A549 (cell line): ENCODE data around the gene DOCK7.

Source experiments
- BHLHE40 ChIP-seq: IDR thresholded peaks from 2 replicates; pipeline ENCODE4 v1.6.1; 2012; ENCODE audit warnings: low read depth, low read length, inconsistent platforms
- CTCF ChIP-seq: fragments of >200 bp; sonication (Bioruptor Twin); formaldehyde crosslinking; IDR thresholded peaks from 3 replicates; pipeline ENCODE4 v1.5.1; 2016
- ELK1 ChIP-seq: fragments of 150-350 bp; IDR thresholded peaks from 2 replicates; pipeline ENCODE4 v1.6.1; 2014; ENCODE audit warnings: low read depth, mild to moderate bottlenecking, low read length
- EP300 ChIP-seq, 2 experiments: fragments of >200 bp; sonication (Bioruptor Twin); formaldehyde crosslinking; IDR thresholded peaks; 2 replicates in 1 of 2; 3 replicates in 1 of 2; pipeline ENCODE4 v1.6.1; 2016 to 2017
- MAFK ChIP-seq: fragments of 450-650 bp; IDR thresholded peaks from 2 replicates; pipeline ENCODE4 v1.6.1; 2014; ENCODE audit not compliant: partially characterized antibody
- MAX ChIP-seq: IDR thresholded peaks from 2 replicates; pipeline ENCODE4 v1.6.1; 2012
- NPAS2 ChIP-seq: fragments of 250-450 bp; sonication (Bioruptor Pico); IDR thresholded peaks from 2 replicates; pipeline ENCODE4 v1.8.0; 2022; ENCODE audit warnings: mild to moderate bottlenecking, moderate library complexity, borderline replicate concordance
- POLR2A ChIP-seq: IDR thresholded peaks from 2 replicates; pipeline ENCODE4 v1.6.1; 2012; ENCODE audit warnings: mild to moderate bottlenecking, low read length
- POLR2AphosphoS2 ChIP-seq: conservative IDR thresholded peaks from 2 replicates; pipeline ENCODE4 v1.6.1; 2012; ENCODE audit warnings: low read length, improper control_type of control experiment, inconsistent platforms
- RARB ChIP-seq: fragments of 250-450 bp; sonication (Bioruptor Pico); IDR thresholded peaks from 2 replicates; pipeline ENCODE4 v1.8.0; 2021; ENCODE audit warnings: mild to moderate bottlenecking, moderate library complexity
- SREBF2 ChIP-seq: fragments of 450-650 bp; IDR thresholded peaks from 2 replicates; pipeline ENCODE4 v1.6.1; 2014; ENCODE audit warnings: mild to moderate bottlenecking, moderate library complexity
- ZC3H11A ChIP-seq: fragments of 450-650 bp; IDR thresholded peaks from 2 replicates; pipeline ENCODE4 v1.6.1; 2014; ENCODE audit warnings: antibody characterized with exemption, mild to moderate bottlenecking
- TF ChIP-seq, protein P1 (sequence below): fragments of 200-600 bp; sonication (generic); IDR thresholded peaks from 2 replicates; pipeline ENCODE4 v1.6.1; 2016; ENCODE audit warnings: antibody characterized with exemption, mild to moderate bottlenecking, moderate library complexity

DNA sequence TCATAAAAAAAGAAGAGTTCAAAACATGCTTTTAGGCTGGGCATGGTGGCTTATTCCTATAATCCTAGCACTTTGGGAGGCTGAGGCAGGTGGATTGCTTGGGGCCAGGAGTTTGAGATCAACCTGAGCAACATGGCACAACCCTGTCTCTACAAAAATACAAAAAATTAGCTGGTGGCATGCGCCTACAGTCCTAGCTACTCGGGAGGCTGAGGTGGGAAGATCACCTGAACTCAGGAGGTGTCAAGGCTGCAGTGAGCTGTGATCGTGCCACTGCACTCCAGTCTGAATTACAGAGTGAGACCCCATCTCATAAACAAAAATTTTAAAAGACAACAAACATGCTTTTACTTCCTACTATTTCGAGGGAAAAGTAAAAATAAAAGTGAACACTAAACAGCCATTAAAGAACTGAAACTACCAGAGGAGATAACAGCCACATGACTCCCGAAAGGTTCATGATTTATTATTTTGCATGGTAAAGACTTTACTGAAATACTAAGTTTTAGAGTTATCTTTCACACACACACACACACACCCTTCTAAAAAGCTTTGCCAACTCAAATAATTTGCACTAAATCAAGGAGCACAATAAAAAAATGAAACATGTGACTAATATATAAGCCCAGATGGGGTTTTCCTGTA lies 203.2 kb downstream of the DOCK7 start:
- TF ChIP-seq ELK1 = no peak
- no peak for TF ChIP-seq CTCF
- TF ChIP-seq POLR2A = no peak
- TF ChIP-seq BHLHE40 = no peak
- TF ChIP-seq, protein P1, sequence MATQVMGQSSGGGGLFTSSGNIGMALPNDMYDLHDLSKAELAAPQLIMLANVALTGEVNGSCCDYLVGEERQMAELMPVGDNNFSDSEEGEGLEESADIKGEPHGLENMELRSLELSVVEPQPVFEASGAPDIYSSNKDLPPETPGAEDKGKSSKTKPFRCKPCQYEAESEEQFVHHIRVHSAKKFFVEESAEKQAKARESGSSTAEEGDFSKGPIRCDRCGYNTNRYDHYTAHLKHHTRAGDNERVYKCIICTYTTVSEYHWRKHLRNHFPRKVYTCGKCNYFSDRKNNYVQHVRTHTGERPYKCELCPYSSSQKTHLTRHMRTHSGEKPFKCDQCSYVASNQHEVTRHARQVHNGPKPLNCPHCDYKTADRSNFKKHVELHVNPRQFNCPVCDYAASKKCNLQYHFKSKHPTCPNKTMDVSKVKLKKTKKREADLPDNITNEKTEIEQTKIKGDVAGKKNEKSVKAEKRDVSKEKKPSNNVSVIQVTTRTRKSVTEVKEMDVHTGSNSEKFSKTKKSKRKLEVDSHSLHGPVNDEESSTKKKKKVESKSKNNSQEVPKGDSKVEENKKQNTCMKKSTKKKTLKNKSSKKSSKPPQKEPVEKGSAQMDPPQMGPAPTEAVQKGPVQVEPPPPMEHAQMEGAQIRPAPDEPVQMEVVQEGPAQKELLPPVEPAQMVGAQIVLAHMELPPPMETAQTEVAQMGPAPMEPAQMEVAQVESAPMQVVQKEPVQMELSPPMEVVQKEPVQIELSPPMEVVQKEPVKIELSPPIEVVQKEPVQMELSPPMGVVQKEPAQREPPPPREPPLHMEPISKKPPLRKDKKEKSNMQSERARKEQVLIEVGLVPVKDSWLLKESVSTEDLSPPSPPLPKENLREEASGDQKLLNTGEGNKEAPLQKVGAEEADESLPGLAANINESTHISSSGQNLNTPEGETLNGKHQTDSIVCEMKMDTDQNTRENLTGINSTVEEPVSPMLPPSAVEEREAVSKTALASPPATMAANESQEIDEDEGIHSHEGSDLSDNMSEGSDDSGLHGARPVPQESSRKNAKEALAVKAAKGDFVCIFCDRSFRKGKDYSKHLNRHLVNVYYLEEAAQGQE = no peak
- no peak for TF ChIP-seq POLR2AphosphoS2
- no peak for TF ChIP-seq RARB (CRISPR knock-in tag)
- TF ChIP-seq EP300 (IDR thresholded peaks at IDR 0.05) = no peak
- no peak for TF ChIP-seq MAFK
- TF ChIP-seq NPAS2 (CRISPR knock-in tag) = no peak
- no peak for TF ChIP-seq ZC3H11A
- no peak for TF ChIP-seq SREBF2
- no peak for TF ChIP-seq MAX
